IPS DF 6.9 (cell line): ENCODE results near the gene ADAMTSL1.

Experiments
- DNase-seq: peaks from one replicate; pipeline ENCODE4 v3.0.0-alpha.2; 2013; ENCODE audit warnings: low read depth, low spot score
- H3K27ac ChIP-seq: one replicate; pipeline ENCODE4 v1.5.1; 2013; ENCODE audit warnings: low read length, control low read depth
- H3K27me3 ChIP-seq: 2 replicates; pipeline ENCODE4 v1.6.1; 2013; ENCODE audit warnings: mild to moderate bottlenecking, low read length; ENCODE audit not compliant: control insufficient read depth, insufficient read depth
- H3K36me3 ChIP-seq: 2 replicates; pipeline ENCODE4 v1.6.1; 2013; ENCODE audit warnings: low read length; ENCODE audit not compliant: control insufficient read depth, insufficient read depth
- H3K4me1 ChIP-seq: 2 replicates; pipeline ENCODE4 v1.6.1; 2013; ENCODE audit warnings: low read length; ENCODE audit not compliant: control insufficient read depth, insufficient read depth
- H3K4me3 ChIP-seq: 2 replicates; pipeline ENCODE4 v1.5.1; 2013; ENCODE audit warnings: mild to moderate bottlenecking, low read length
- H3K9me3 ChIP-seq: 2 replicates; pipeline ENCODE4 v1.6.1; 2013; ENCODE audit warnings: low read length, inconsistent platforms; ENCODE audit not compliant: control insufficient read depth, insufficient read depth
- WGBS: extraction: QIAGEN DNeasy Blood & Tissue Kit; methylation state at CpG from one replicate; pipeline ENCODE4 v1.1.7; 2013; ENCODE audit warnings: mixed read lengths, missing lambda C conversion rate; ENCODE audit not compliant: insufficient read length, insufficient coverage; 5-methylcytosine and 5-hydroxymethylcytosine counted together

ADAMTSL1 gene

DNA sequence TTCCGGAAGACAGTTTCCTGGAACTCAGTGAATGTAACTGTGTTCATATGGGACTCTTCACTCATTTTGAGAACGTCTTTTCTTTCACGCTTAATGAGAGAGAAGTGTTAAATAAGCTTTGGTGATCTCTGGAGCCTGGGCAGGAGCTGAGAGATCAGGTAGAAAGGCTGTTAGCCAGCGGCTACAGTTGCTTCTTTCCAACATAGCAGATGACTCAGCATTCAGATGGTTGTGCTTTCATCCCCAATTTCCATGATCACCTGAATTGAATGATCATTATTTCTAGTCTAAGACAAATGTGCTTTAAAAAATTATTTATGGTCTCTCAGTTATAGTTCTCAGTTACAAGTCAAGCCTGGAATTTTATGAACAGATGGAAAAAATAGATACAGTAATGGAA lies 234.5 kb downstream of the ADAMTSL1 start:
- Histone ChIP-seq H3K4me3 (no peak overlapping the region), H3K4me1 (no peaks in the 10 kb centered on the region), H3K9me3 (no peaks in the 10 kb centered on the region), H3K27ac (no peak overlapping the region), H3K36me3 (no peaks in the 10 kb centered on the region), H3K27me3 (no peaks in the 10 kb centered on the region)
- WGBS: no CpG with 5 or more reads among the region's 4 CpGs
- DNase-seq: no peak

DNA sequence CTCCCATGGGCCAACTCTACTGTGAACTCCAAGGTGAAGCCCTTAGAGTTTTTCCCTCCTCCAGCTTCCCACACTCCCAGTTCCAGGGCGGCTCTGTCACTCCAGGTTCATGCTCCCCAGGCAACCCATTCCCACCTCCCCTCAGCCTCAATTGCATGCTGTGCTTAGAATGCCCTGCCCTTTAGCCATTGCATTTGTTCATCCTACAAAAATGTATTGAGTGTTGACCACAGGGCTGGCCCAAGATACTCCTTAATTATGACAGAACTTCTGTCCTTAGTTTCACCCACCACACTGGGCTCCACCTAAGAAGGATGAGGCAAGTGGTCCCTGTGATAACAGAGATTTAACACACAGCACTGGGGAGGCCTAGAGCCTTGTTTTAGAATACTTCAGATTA lies 236.1 kb downstream of the ADAMTSL1 start:
- H3K9me3 ChIP-seq: no peaks in the 10 kb centered on the region

DNA sequence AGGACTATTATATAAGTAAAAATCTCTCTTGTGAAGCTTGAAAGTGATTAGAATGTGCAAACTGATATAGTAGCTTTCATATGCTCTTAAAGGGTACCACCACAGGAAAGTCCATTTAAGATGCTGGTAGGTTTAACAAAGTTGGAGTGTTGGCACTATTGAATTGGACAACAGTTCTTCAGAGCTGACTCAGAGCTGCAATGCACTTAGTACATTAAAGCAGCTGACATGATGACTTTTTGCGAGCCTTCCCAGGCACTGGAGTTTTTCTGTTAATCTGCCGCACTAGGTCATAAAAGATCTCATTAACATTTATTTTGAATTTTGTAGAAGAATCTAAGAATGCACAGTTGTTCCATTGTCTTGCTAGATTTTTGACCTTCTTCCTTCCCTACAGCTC lies 243.8 kb downstream of the ADAMTSL1 start:
- H3K4me3 ChIP-seq: no peak overlapping the region
- H3K4me1 ChIP-seq: no peaks in the 10 kb centered on the region
- H3K27ac ChIP-seq: no peak overlapping the region
- WGBS: no CpG with 5 or more reads among the region's 2 CpGs
- H3K36me3 ChIP-seq: no peaks in the 10 kb centered on the region
- H3K27me3 ChIP-seq: no peaks in the 10 kb centered on the region
- DNase-seq: no peak
- H3K9me3 ChIP-seq: no peaks in the 10 kb centered on the region

More for the DNA sequence above, 236.1 kb downstream of the ADAMTSL1 start:
- Histone ChIP-seq H3K4me1 (no peaks in the 10 kb centered on the region), H3K27me3 (no peaks in the 10 kb centered on the region), H3K27ac (no peak overlapping the region), H3K4me3 (no peak overlapping the region), H3K36me3 (no peaks in the 10 kb centered on the region)
- DNase-seq: no peak
- no CpG with 5 or more reads among the region's 1 CpG for WGBS

DNA sequence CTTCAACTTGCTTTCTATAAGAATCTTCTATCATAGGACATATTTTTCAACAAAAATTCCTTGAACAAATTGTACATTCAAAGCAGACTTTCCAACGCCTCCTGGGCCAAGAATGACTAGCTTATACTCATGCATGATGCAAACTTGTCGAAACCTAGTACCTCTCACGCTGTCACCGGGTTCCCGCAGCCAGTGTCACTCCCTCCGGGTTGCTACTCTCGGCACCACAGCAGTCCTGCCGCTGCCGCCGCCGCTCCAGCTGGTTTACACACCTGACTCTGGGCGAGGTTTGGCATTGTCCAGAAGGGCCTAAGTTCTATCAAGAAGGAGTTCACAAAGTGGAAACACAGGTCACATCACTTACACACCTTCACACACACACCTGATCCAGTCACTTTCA lies 244.4 kb downstream of the ADAMTSL1 start:
- Histone ChIP-seq H3K27ac (no peak overlapping the region), H3K4me1 (no peaks in the 10 kb centered on the region), H3K27me3 (no peaks in the 10 kb centered on the region), H3K9me3 (no peaks in the 10 kb centered on the region), H3K36me3 (no peaks in the 10 kb centered on the region), H3K4me3 (no peak overlapping the region)
- no CpG with 5 or more reads among the region's 12 CpGs for WGBS
- DNase-seq: no peak

DNA sequence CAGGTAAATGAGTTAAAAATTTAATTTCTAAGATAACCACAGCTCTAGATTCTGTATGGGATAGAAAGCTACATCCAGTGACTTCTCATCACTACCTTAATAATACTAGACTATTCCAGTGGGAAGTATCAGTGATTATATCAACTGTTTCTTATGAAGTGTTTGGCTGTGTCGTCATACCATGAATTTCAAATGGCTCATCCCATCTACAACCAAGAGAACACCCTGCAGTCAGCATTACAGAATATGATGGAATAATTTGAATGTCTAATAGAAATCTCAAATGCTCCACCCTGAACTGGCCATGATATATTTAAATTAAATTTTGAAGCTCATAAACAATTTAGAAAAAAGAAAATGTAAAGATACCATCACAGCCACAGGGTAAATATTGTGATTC lies 245.0 kb downstream of the ADAMTSL1 start:
- no peak for DNase-seq
- H3K36me3 ChIP-seq: no peaks in the 10 kb centered on the region
- no peaks in the 10 kb centered on the region for H3K4me1 ChIP-seq
- H3K4me3 ChIP-seq: no peak overlapping the region
- H3K9me3 ChIP-seq: no peaks in the 10 kb centered on the region
- no peaks in the 10 kb centered on the region for H3K27me3 ChIP-seq
- no peak overlapping the region for H3K27ac ChIP-seq
- WGBS: no CpG with 5 or more reads among the region's 1 CpG

DNA sequence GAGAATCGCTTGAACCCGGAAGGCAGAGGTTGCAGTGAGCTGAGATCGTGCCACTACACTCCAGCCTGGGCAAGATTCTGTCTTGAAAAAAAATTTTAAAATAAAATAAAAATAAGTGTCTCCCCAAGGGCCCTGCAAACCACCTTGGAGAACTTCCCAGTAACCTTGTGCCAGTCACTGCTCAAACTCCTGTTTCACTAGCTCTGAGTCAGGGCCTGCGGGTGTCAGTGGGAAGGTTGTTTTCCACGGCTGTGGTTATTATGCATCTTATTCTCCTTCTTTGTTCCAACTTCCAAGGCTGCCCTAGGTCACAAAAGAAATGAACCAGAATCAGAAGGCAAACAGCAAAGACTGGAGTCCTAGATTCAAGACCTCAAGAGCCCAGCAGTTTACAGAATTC lies 246.7 kb downstream of the ADAMTSL1 start:
- Histone ChIP-seq H3K9me3 (no peaks in the 10 kb centered on the region), H3K4me1 (no peaks in the 10 kb centered on the region), H3K36me3 (no peaks in the 10 kb centered on the region), H3K27me3 (no peaks in the 10 kb centered on the region), H3K4me3 (no peak overlapping the region), H3K27ac (no peak overlapping the region)
- whole genome bisulfite sequencing: no CpG with 5 or more reads among the region's 5 CpGs
- no peak for DNase-seq

DNA sequence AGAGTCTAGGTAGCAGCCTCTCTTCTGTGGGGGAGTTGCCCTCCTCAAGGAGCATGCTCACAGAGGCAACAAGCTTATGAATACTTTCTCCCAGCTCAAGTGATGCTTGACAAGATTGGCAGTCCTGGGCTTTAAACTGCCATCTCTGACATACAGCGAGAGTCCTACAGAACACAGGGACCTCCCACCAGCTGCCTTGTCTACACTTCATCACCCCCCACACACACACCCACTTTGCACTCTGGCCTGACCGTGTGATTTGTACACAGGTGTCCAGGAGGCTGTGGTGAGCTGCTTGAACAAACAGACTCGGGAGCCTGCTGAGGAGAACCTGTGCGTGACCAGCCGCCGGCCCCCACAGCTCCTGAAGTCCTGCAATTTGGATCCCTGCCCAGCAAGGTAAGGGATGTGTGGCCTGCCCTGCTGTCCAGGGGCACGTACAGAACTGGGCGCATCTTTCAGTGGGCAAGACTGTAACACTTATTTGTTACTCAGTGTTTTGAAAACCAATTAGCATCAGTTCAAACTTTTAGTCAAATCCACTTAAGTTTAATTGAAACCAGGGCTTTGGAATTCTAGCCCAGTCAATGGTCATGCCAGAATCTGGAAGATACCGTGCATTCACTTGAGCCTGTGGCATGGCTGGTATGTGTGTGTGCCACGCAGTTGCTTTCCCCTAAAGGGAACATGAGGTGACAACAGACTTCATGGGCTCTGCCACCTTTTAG lies 247.5 kb downstream of the ADAMTSL1 start:
- Histone ChIP-seq H3K36me3 (no peaks in the 10 kb centered on the region), H3K4me3 (no peak overlapping the region), H3K4me1 (no peaks in the 10 kb centered on the region), H3K27me3 (no peaks in the 10 kb centered on the region), H3K27ac (no peak overlapping the region), H3K9me3 (no peaks in the 10 kb centered on the region)
- DNase-seq: no peak
- WGBS: no CpG with 5 or more reads among the region's 10 CpGs

DNA sequence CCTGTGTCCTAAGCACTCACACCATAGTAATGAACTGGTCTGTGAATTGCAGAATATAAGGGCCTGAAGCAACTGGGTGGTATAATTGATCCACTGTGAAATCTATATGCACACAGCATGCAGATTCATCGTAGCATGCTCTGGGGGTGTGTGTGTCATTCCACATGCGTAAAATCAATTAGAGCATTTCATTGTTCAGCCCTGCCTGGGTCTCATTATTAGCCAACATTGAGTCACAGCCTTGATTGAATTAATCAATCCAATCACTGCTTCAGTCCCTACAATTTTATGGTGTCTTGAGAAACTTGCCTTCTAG lies 248.0 kb downstream of the ADAMTSL1 start:
- H3K27ac ChIP-seq: no peak overlapping the region
- H3K27me3 ChIP-seq: no peaks in the 10 kb centered on the region
- no peaks in the 10 kb centered on the region for H3K36me3 ChIP-seq
- DNase-seq: no peak
- H3K9me3 ChIP-seq: no peaks in the 10 kb centered on the region
- H3K4me1 ChIP-seq: no peaks in the 10 kb centered on the region
- no peak overlapping the region for H3K4me3 ChIP-seq
- WGBS: no CpG with 5 or more reads among the region's 2 CpGs

DNA sequence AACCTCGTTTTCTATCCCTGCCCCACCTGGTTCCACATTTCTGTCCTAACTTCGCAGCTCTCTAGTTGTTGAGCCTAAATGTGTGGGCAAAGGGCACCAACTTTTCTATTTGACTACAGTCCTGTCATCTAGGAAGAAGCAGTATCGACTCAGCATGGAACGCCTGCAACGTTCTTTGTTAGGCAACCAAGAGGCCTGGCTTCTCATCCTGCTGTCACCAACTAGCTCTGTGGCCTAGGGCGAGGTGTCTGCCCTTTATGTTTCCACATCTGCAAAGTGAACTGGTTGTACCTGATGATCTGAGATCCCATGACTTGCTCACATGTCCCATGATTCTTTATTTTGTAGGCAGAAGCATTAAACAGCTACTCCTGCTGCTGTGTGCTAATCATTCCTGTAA lies 248.9 kb downstream of the ADAMTSL1 start:
- Histone ChIP-seq H3K4me3 (no peak overlapping the region), H3K27ac (no peak overlapping the region), H3K4me1 (no peaks in the 10 kb centered on the region), H3K27me3 (no peaks in the 10 kb centered on the region), H3K9me3 (no peaks in the 10 kb centered on the region), H3K36me3 (no peaks in the 10 kb centered on the region)
- WGBS: no CpG with 5 or more reads among the region's 6 CpGs
- DNase-seq: no peak

DNA sequence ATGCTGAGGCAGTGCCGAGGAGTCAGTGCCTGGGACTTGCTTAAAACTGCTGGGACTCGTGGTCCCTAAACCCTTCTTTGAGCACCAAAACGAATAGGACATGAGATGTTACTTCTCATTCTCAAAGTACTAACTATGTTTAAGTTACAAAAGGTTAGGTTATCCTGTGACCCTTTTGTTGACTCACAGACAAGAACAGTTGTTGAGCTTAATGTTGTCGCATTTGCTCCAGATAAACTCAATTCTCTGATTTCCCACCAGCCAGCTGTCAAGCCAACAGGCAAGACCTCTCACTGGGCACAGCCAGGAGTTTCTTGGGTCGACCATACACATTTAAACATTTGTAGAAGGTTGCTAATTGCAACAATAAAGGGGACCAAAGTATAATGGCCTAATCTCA lies 249.4 kb downstream of the ADAMTSL1 start:
- DNase-seq: no peak
- WGBS: no CpG with 5 or more reads among the region's 5 CpGs
- Histone ChIP-seq H3K36me3 (no peaks in the 10 kb centered on the region), H3K4me1 (no peaks in the 10 kb centered on the region), H3K27ac (no peak overlapping the region), H3K4me3 (no peak overlapping the region), H3K9me3 (no peaks in the 10 kb centered on the region), H3K27me3 (no peaks in the 10 kb centered on the region)

DNA sequence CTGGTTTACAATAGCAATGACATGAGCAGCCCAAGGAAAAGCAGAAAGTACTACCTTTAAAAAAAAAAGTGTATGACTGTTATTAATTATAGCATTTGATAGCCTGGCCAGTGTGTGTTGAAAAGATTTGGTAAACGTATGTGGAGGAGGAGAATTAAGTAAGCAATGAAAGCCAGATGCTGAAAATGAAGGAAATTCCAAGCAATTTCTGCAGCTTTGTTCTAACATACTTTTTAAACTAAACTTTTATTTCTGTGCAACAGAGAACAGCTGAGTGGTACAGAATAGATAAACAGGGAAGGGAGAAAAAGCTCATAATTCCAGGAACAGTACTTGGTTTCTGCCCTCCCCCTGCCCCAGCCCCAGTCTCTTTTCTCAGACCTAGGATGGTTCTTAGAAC lies 252.6 kb downstream of the ADAMTSL1 start:
- Histone ChIP-seq H3K9me3 (no peaks in the 10 kb centered on the region), H3K4me1 (no peaks in the 10 kb centered on the region), H3K27ac (no peak overlapping the region), H3K4me3 (no peak overlapping the region), H3K27me3 (no peaks in the 10 kb centered on the region), H3K36me3 (no peaks in the 10 kb centered on the region)
- no peak for DNase-seq
- 100% methylated on average over 1 of the region's 1 CpG for WGBS
